ENCODE measurements around the gene SBK2. TPM values are rescaled to one million over a fixed set of nuclear protein-coding genes. Genes with fewer than 3 reads are reported as not detected.

The SBK2 gene
- total RNA-seq, 2 experiments from 2014 or later = not detected

GRCh38 chr19:55481148-55481793 lies 55.7 kb downstream of the SBK2 start:
- Histone ChIP-seq H3K36me3 (ENCODE audit: insufficient read depth, low read length) (peaks cover 8% of the 10 kb centered on the region), H3K4me3 (ENCODE audit: low read length) (no peak overlapping the region), H3K9me3 (ENCODE audit: control insufficient read depth in 1 of 2, insufficient read depth in 1 of 2, low read length in 2 of 2) (no peaks in the 10 kb centered on the region), H3K27ac (ENCODE audit: low read depth in 1 of 2, low read length in 2 of 2) (no peak overlapping the region), H3K27me3 (ENCODE audit: control insufficient read depth in 1 of 2, insufficient read depth in 2 of 2, low read length in 2 of 2) (no peaks in the 10 kb centered on the region), H3K4me1 (ENCODE audit: insufficient read depth, low read length) (peaks cover 45% of the 10 kb centered on the region)
- POLR2A ChIA-PET = no interaction called here
- Mint-ChIP-seq H3K27ac (no peak overlapping the region), H3K36me3 (ENCODE audit: low read depth) (peaks cover 8% of the 10 kb centered on the region), H3K9me3 (no peaks in the 10 kb centered on the region), H3K4me3 (no peak overlapping the region), H3K27me3 (no peaks in the 10 kb centered on the region), H3K4me1 (ENCODE audit: low read depth) (peaks cover 42% of the 10 kb centered on the region)
- ATAC-seq (ENCODE audit: poor library complexity) (no peak), DNase-seq (no peak)
- CTCF ChIA-PET = no interaction called here
- TF ChIP-seq CTCF (IDR thresholded peaks at IDR 0.05) = no peak
- intact Hi-C loops (cut with DNase I, micrococcal nuclease) = no loop called here

GRCh38 chr19:55479451-55480230 lies 57.3 kb downstream of the SBK2 start:
- Histone ChIP-seq H3K27ac (ENCODE audit: low read depth in 1 of 2, low read length in 2 of 2) (no peak overlapping the region), H3K27me3 (ENCODE audit: control insufficient read depth in 1 of 2, insufficient read depth in 2 of 2, low read length in 2 of 2) (no peaks in the 10 kb centered on the region), H3K36me3 (ENCODE audit: insufficient read depth, low read length) (peaks cover 8% of the 10 kb centered on the region), H3K4me1 (ENCODE audit: insufficient read depth, low read length) (peaks cover 42% of the 10 kb centered on the region), H3K4me3 (ENCODE audit: low read length) (no peak overlapping the region), H3K9me3 (ENCODE audit: control insufficient read depth in 1 of 2, insufficient read depth in 1 of 2, low read length in 2 of 2) (no peaks in the 10 kb centered on the region)
- Mint-ChIP-seq H3K36me3 (ENCODE audit: low read depth) (peaks cover 12% of the 10 kb centered on the region), H3K27me3 (no peaks in the 10 kb centered on the region), H3K4me1 (ENCODE audit: low read depth) (peaks cover 38% of the 10 kb centered on the region), H3K9me3 (no peaks in the 10 kb centered on the region), H3K27ac (no peak overlapping the region), H3K4me3 (peak overlapping the region; percentile 7)
- ATAC-seq (ENCODE audit: poor library complexity) (no peak), DNase-seq (no peak)
- POLR2A ChIA-PET = no interaction called here
- no peak for TF ChIP-seq CTCF (IDR thresholded peaks at IDR 0.05)
- intact Hi-C loops (cut with DNase I, micrococcal nuclease) = loop anchor here in 1 of 2 experiments (5.0 to 10.0 kb wide), 2 partner anchors 835 to 1017 kb away; partner anchors contain the start of genes LENG9 and ZSCAN5A
- CTCF ChIA-PET = interaction anchor here (1.5 kb wide), 1 partner anchor 24 kb away, joined by 6 read pairs; no protein-coding TSS in a partner anchor

DNA sequence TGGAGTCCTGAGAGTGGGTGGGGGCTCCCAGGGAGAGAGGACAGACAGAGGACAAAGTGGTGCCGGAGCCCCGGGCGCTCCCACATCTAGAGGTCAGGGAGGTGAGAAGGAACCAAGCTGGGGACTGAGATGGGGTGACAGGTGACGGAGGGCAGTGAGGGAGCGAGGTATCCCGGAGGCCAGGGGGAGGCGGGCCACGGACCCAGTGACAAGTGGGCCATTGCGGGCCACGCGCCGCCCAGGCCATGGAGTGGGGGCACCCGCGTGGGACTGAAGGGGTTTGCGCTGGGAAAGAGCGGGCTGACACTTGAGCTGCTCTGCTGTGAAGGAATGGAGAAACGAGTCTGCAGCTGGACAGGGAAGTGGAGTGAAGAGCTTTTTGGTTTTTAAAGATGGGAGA lies 57.9 kb downstream of the SBK2 start:
- ATAC-seq (ENCODE audit: poor library complexity) = no peak
- peak overlapping the region; percentile 13 for H3K27ac Mint-ChIP-seq
- H3K36me3 ChIP-seq (ENCODE audit: insufficient read depth, low read length) = peaks cover 8% of the 10 kb centered on the region
- intact Hi-C loops (cut with DNase I, micrococcal nuclease) = loop anchor here in 1 of 2 experiments (5.0 to 10.0 kb wide), 2 partner anchors 836 to 1017 kb away; partner anchors contain the start of genes LENG9 and ZSCAN5A
- H3K9me3 Mint-ChIP-seq = no peaks in the 10 kb centered on the region
- TF ChIP-seq CTCF (IDR thresholded peaks at IDR 0.05) = no peak
- no peaks in the 10 kb centered on the region for H3K27me3 ChIP-seq (ENCODE audit: control insufficient read depth in 1 of 2, insufficient read depth in 2 of 2, low read length in 2 of 2)
- H3K4me3 Mint-ChIP-seq = peak overlapping the region; percentile 82
- H3K27me3 Mint-ChIP-seq = no peaks in the 10 kb centered on the region
- ChIA-PET CTCF (interaction anchor here (1.5 kb wide), 1 partner anchor 25 kb away, joined by 6 read pairs; no protein-coding TSS in a partner anchor), POLR2A (no interaction called here)
- H3K4me1 ChIP-seq (ENCODE audit: insufficient read depth, low read length) = peaks cover 36% of the 10 kb centered on the region
- DNase-seq = no peak
- no peak overlapping the region for H3K4me3 ChIP-seq (ENCODE audit: low read length)
- no peaks in the 10 kb centered on the region for H3K9me3 ChIP-seq (ENCODE audit: control insufficient read depth in 1 of 2, insufficient read depth in 1 of 2, low read length in 2 of 2)
- H3K36me3 Mint-ChIP-seq (ENCODE audit: low read depth) = peaks cover 12% of the 10 kb centered on the region
- H3K27ac ChIP-seq (ENCODE audit: low read depth in 1 of 2, low read length in 2 of 2) = no peak overlapping the region
- peaks cover 38% of the 10 kb centered on the region for H3K4me1 Mint-ChIP-seq (ENCODE audit: low read depth)

Other genes with a start within 250 kb of the SBK2 start
- gene TMEM150B, start 211.8 kb downstream of the SBK2 start, total RNA-seq = not detected
- gene KMT5C, start 197.3 kb downstream of the SBK2 start, total RNA-seq = 100 to 1,000 TPM; 113 to 115 TPM
- under 1 TPM in 1 of 2 experiments, not detected in 1; 0.28 TPM for gene COX6B2, start 182.4 kb downstream of the SBK2 start, total RNA-seq
- under 1 TPM in 1 of 2 experiments, not detected in 1; 0.08 TPM for gene GARIN5B, start 173.9 kb downstream of the SBK2 start, total RNA-seq
- under 1 TPM; 0.22 to 0.92 TPM for gene IL11, start 166.7 kb downstream of the SBK2 start, total RNA-seq
- not detected for gene TMEM190, start 160.3 kb downstream of the SBK2 start, total RNA-seq
- 10 to 100 TPM; 14.2 to 14.3 TPM for gene TMEM238, start 152.8 kb downstream of the SBK2 start, total RNA-seq
- gene RPL28, start 151.2 kb downstream of the SBK2 start, total RNA-seq = 1,000 to 10,000 TPM; 3,995 to 4,178 TPM
- 10 to 100 TPM; 50.9 to 62.9 TPM for gene UBE2S, start 129.3 kb downstream of the SBK2 start, total RNA-seq
- not detected for gene SHISA7, start 93.8 kb downstream of the SBK2 start, total RNA-seq
- 1 to 10 TPM; 1.5 to 2.2 TPM for gene ISOC2, start 75.5 kb downstream of the SBK2 start, total RNA-seq
- not detected for gene C19orf85, start 72.4 kb downstream of the SBK2 start, total RNA-seq
- 10 to 100 TPM; 26.6 to 27.2 TPM for gene ZNF628, start 60.5 kb downstream of the SBK2 start, total RNA-seq
- gene NAT14, start 51.9 kb downstream of the SBK2 start, total RNA-seq = 10 to 100 TPM; 10.5 to 14.7 TPM
- 1 to 10 TPM in 1 of 2 experiments, under 1 TPM in 1; 0.42 to 1.3 TPM for gene SSC5D, start 48.7 kb downstream of the SBK2 start, total RNA-seq
- not detected for gene SBK3, start 8.4 kb upstream of the SBK2 start, total RNA-seq
- gene ZNF579, start 43.7 kb upstream of the SBK2 start, total RNA-seq = 1 to 10 TPM; 6.7 to 7.1 TPM
- gene FIZ1, start 62.4 kb upstream of the SBK2 start, total RNA-seq = 1 to 10 TPM; 5.5 to 7.3 TPM
- 10 to 100 TPM in 1 of 2 experiments, 1 to 10 TPM in 1; 9.6 to 10.3 TPM for gene ZNF524, start 63.2 kb upstream of the SBK2 start, total RNA-seq
- 10 to 100 TPM; 12.0 to 12.9 TPM for gene ZNF865, start 68.5 kb upstream of the SBK2 start, total RNA-seq
- 10 to 100 TPM; 11.2 to 11.8 TPM for gene ZNF784, start 87.4 kb upstream of the SBK2 start, total RNA-seq
- gene ZNF580, start 103.9 kb upstream of the SBK2 start, total RNA-seq = 10 to 100 TPM; 45.2 to 46.6 TPM
- gene ZNF581, start 106.5 kb upstream of the SBK2 start, total RNA-seq = 10 to 100 TPM; 23.1 to 24.7 TPM
- 1 to 10 TPM; 1.7 to 1.8 TPM for gene CCDC106, start 111.1 kb upstream of the SBK2 start, total RNA-seq
- gene U2AF2, start 117.9 kb upstream of the SBK2 start, total RNA-seq = 100 to 1,000 TPM; 209 to 212 TPM
- gene EPN1, start 138.1 kb upstream of the SBK2 start, total RNA-seq = 10 to 100 TPM; 39.0 to 40.5 TPM
- not detected for gene NLRP9, start 201.3 kb upstream of the SBK2 start, total RNA-seq
- not detected for gene RFPL4A, start 222.0 kb upstream of the SBK2 start, total RNA-seq
- not detected for gene RFPL4AL1, start 232.0 kb upstream of the SBK2 start, total RNA-seq

Data from CD4-positive, alpha-beta T cell (primary cell).